CD4-positive, alpha-beta T cell treated with Interferon gamma for 1 hour (primary cell): ENCODE data around the gene RAB5A.
"Not testable (repeated sequence)": the region's sequence is repeated elsewhere in the genome, so short reads cannot be mapped to it uniquely, and the experiment has no call there.

Experiments used
- DNase-seq: peaks from one replicate; pipeline ENCODE4 v3.0.0-alpha.2; 2020

The RAB5A gene

GRCh38 chr3:19950316-19950715, 3.4 kb downstream of the RAB5A start:
- no peak for DNase-seq

GRCh38 chr3:19954676-19955075, 7.8 kb downstream of the RAB5A start:
- no peak for DNase-seq

- not testable (repeated sequence) for DNase-seq
Observed at GRCh38 chr3:19957354-19957753, 10.5 kb downstream of the RAB5A start.

GRCh38 chr3:19959505-19959904, 12.6 kb downstream of the RAB5A start:
- no peak for DNase-seq

GRCh38 chr3:19960696-19961095, 13.8 kb downstream of the RAB5A start:
- no peak for DNase-seq

GRCh38 chr3:19961960-19962359, 15.1 kb downstream of the RAB5A start:
- no peak for DNase-seq

- no peak for DNase-seq
Observed at GRCh38 chr3:19967208-19967607, 20.3 kb downstream of the RAB5A start.

GRCh38 chr3:19967812-19968211, 20.9 kb downstream of the RAB5A start:
- DNase-seq, result no peak

GRCh38 chr3:19970327-19970726, 23.4 kb downstream of the RAB5A start:
- DNase-seq, result no peak

GRCh38 chr3:19972054-19972453, 25.2 kb downstream of the RAB5A start:
- DNase-seq, result no peak

- not testable (repeated sequence) for DNase-seq
Observed at GRCh38 chr3:19988904-19989303, 42.0 kb downstream of the RAB5A start.

- DNase-seq, result no peak
Observed at GRCh38 chr3:19994796-19995195, 47.9 kb downstream of the RAB5A start.

GRCh38 chr3:19997502-19997901, 50.6 kb downstream of the RAB5A start:
- no peak for DNase-seq

- DNase-seq, result no peak
Observed at GRCh38 chr3:20001932-20002331, 55.0 kb downstream of the RAB5A start.

GRCh38 chr3:20007960-20008359, 61.1 kb downstream of the RAB5A start:
- no peak for DNase-seq

GRCh38 chr3:20008646-20009045, 61.7 kb downstream of the RAB5A start:
- DNase-seq, result no peak

- no peak for DNase-seq
Observed at GRCh38 chr3:20012164-20012563, 65.3 kb downstream of the RAB5A start, which contains the start of gene PP2D1. Gene PP2D1, minus strand, starts transcription at chr3:20012264. Its CDS starts 192 bp downstream, at chr3:20012072.

GRCh38 chr3:20013396-20013795, 66.5 kb downstream of the RAB5A start:
- no peak for DNase-seq

- DNase-seq, result no peak
Observed at GRCh38 chr3:20015525-20015924, 68.6 kb downstream of the RAB5A start.

GRCh38 chr3:20016076-20016475, 69.2 kb downstream of the RAB5A start:
- not testable (repeated sequence) for DNase-seq

GRCh38 chr3:20022954-20023622, 76.2 kb downstream of the RAB5A start:
- no peak for DNase-seq

- DNase-seq, result no peak
Observed at GRCh38 chr3:20023623-20024405, 76.9 kb downstream of the RAB5A start.

- DNase-seq, result no peak
Observed at GRCh38 chr3:20027136-20027535, 80.2 kb downstream of the RAB5A start.

- DNase-seq, result no peak
Observed at GRCh38 chr3:20028905-20029331, 82.0 kb downstream of the RAB5A start.
